ENCODE data around the gene SHPK. TPM values are rescaled to one million over a fixed set of nuclear protein-coding genes. Genes with fewer than 3 reads are reported as not detected.
A peak's percentile ranks its signal among the peaks of the same experiment; 100 is the strongest.

Gene SHPK
- total and polyA plus RNA-seq, 12 donors, result 2.3 to 7.6 (median 4.2) TPM

DNA sequence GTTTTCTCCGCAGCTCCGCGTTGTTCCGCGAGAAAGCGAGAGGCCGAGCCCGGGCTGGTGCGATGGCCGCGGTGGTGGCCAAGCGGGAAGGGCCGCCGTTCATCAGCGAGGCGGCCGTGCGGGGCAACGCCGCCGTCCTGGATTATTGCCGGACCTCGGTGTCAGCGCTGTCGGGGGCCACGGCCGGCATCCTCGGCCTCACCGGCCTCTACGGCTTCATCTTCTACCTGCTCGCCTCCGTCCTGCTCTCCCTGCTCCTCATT, 33.0 kb upstream of the SHPK start:
- ATAC-seq, result no peak
- Histone ChIP-seq H3K4me1 (peaks cover 14 to 53% (median 42%) of the 10 kb centered on the region in 9 donors), H3K36me3 (peaks cover 0 to 34% (median 10%) of the 10 kb centered on the region in 9 donors), H3K27me3 (no peaks in the 10 kb centered on the region), H3K4me3 (peak overlapping the region; percentile 68 to 99 (median 86)), H3K9me3 (no peaks in the 10 kb centered on the region), H3K27ac (peak overlapping the region; percentile 73 to 100 (median 98))
- WGBS, 2 donors, result 0 to 1% methylated on average over 32 of the region's 32 CpGs
- no peak for DNase-seq
- intact Hi-C loops (cut with DNase I), result loop anchor here in 1 of 10 donors (10.0 kb wide), 1 partner anchor 134 kb away; no protein-coding TSS in a partner anchor
- TF ChIP-seq, protein P1, sequence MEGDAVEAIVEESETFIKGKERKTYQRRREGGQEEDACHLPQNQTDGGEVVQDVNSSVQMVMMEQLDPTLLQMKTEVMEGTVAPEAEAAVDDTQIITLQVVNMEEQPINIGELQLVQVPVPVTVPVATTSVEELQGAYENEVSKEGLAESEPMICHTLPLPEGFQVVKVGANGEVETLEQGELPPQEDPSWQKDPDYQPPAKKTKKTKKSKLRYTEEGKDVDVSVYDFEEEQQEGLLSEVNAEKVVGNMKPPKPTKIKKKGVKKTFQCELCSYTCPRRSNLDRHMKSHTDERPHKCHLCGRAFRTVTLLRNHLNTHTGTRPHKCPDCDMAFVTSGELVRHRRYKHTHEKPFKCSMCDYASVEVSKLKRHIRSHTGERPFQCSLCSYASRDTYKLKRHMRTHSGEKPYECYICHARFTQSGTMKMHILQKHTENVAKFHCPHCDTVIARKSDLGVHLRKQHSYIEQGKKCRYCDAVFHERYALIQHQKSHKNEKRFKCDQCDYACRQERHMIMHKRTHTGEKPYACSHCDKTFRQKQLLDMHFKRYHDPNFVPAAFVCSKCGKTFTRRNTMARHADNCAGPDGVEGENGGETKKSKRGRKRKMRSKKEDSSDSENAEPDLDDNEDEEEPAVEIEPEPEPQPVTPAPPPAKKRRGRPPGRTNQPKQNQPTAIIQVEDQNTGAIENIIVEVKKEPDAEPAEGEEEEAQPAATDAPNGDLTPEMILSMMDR (IDR thresholded peaks at IDR 0.05), result no peak

DNA sequence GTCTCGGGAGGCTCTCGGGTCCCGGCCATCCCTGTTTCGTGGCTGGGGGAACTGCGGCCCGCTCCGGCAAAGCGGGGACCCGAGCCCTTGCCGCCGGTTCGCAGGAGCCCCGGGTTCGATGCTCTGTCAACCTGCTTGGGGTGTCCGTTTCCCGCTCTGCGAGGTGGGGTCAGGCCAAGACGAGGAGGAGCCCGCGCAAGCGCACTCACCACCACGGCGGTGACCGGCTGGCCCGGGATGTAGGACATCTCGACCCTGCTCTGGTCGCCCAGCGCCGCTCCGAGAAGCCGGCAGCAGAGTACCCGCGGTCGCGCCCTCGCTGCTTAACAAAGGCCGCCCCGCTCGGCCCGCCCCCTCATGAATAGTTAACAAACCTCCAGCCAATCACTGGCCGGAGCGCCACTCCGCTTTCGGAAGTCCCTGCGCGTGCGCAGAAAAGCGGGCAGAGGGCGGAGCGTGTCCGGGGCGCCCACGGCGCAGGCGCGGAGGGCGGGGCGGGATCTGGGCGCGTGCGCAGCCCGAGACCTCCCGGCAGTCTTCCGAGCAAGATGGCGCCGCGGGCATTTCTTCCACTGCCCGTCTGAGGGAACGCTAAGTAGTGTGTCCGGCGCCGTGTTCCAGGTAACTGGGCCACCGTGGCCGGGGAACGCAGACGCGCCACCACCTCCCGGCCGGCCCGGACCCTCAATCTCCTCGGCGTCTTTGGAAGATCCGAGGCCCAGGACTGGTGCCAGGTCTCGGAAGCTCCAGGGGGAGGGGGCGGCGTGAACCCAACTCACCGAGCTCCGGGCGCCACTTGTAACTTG, 32.4 kb upstream of the SHPK start, which contains the start of the genes EMC6 and TAX1BP3:
Gene EMC6 (plus strand): TSS at position 534 of the 806 bp plus-strand sequence. CDS start 335 bp downstream, outside the sequence.
Gene TAX1BP3 (minus strand): TSS at position 300 of the 806 bp plus-strand sequence. CDS start 52 bp downstream, at position 248.
- H3K9me3 ChIP-seq, result no peaks in the 10 kb centered on the region
- peak; percentile 88 to 94 (median 93) for ATAC-seq
- WGBS, 2 donors, result 0% methylated on average over 88 to 89 of the region's 89 CpGs
- TF ChIP-seq, protein P1 (IDR thresholded peaks at IDR 0.05), result no peak
- peak; percentile 98 to 99 for DNase-seq
- H3K4me3 ChIP-seq, result peak within 1 kb of the TSS; percentile 75 to 99 (median 89)
- H3K27ac ChIP-seq, result peak within 1 kb of the TSS; percentile 95 to 100 (median 98)
- H3K27me3 ChIP-seq, result no peaks in the 10 kb centered on the region
- intact Hi-C loops (cut with DNase I), result loop anchor here in 2 of 10 donors (1.0 to 10.0 kb wide), 2 partner anchors 32 to 134 kb away; partner anchors contain the start of genes CTNS (in 1 of the 2) and SHPK (in 1 of the 2)
- peaks cover 0 to 40% (median 16%) of the 10 kb centered on the region in 9 donors for H3K36me3 ChIP-seq
- H3K4me1 ChIP-seq, result peaks cover 14 to 59% (median 42%) of the 10 kb centered on the region in 9 donors

DNA sequence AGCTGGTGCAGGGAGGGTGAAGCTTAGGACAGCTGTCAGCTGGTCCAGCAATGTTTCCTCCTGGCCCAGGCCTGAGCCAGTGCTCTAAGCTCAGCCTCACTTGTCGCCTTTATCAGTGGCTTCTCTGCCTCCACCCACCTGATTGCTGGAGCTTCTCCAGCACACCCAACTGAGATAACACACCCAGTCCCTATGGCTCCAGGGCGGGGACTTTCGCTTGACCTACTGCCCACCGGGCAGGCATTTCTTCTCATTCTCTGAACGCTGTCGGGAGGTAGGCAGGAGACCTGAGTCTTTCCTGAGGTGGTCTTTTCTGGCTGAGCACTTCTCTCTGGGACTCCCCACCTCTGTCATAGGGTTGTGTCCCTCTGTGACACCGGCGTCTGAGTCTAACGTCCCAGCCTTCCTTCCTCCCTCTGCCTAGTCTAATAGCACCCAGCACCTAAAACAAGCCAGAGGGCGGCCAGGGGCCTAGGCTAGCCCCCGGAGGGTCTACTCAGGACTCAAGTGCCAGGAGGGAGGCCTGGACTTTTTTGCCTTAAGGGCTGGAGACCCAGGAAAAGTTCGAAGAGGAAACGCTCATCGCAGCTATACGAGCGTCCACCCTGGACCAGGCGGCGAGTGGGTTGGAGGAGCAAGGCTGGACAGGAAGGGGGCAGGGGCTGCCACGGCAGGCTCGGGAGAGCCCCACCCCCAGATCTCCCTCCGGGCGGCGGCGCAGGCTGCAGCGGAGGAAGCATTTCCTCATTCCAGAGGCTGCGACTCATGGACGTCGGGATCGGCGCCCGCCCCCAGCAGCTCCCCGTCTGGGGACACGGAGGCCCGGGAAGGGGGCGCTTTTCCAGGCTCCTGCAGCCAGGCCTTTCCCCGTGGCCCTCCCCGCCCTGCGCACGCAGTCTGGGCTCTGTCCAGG, 31.6 kb upstream of the SHPK start:
- peak; percentile 81 to 89 (median 87) for ATAC-seq

More for the DNA sequence above, 31.6 kb upstream of the SHPK start:
- TF ChIP-seq, protein P1 (IDR thresholded peaks at IDR 0.05), result peak in 3 of 9 donors; percentile 17 to 34 (median 29)
- peak; percentile 91 for DNase-seq
- WGBS, 2 donors, result 0 to 2% methylated on average over 32 to 39 of the region's 39 CpGs
- Histone ChIP-seq H3K36me3 (peaks cover 0 to 48% (median 24%) of the 10 kb centered on the region in 9 donors), H3K9me3 (no peaks in the 10 kb centered on the region), H3K4me3 (peak overlapping the region; percentile 75 to 99 (median 89)), H3K27ac (peak overlapping the region; percentile 95 to 100 (median 98)), H3K27me3 (no peaks in the 10 kb centered on the region), H3K4me1 (peaks cover 14 to 59% (median 42%) of the 10 kb centered on the region in 9 donors)
- intact Hi-C loops (cut with DNase I), result loop anchor here in 3 of 10 donors (1.0 to 10.0 kb wide), 3 partner anchors 31 to 133 kb away; partner anchors contain the start of genes CTNS (in 2 of the 3) and SHPK (in 2 of the 3)
